Measurements from ENCODE around the gene FAM180A. TPM values are rescaled to one million over a fixed set of nuclear protein-coding genes. Genes with fewer than 3 reads are reported as not detected.

FAM180A gene
- total RNA-seq, 2 donors from 2014 or later = not detected

GRCh38 chr7:135769005-135769802 is 20.6 kb upstream of the FAM180A start:
- TF ChIP-seq CTCF (conservative IDR thresholded peaks at IDR 0.05) = no peak
- H3K9me3 ChIP-seq (ENCODE audit: control insufficient read depth, low read length) = no peaks in the 10 kb centered on the region
- Mint-ChIP-seq H3K4me3 (no peak overlapping the region), H3K36me3 (ENCODE audit: low read depth) (no peaks in the 10 kb centered on the region), H3K4me1 (peaks cover 53% of the 10 kb centered on the region), H3K27me3 (ENCODE audit: insufficient read depth) (peaks cover 18% of the 10 kb centered on the region), H3K9me3 (no peaks in the 10 kb centered on the region), H3K27ac (no peak overlapping the region)
- H3K27ac ChIP-seq (ENCODE audit: low read depth, low read length) = no peak overlapping the region
- peaks cover 5% of the 10 kb centered on the region for H3K4me1 ChIP-seq (ENCODE audit: control insufficient read depth, insufficient read depth, low read length)
- H3K36me3 ChIP-seq (ENCODE audit: control insufficient read depth, insufficient read depth, low read length) = no peaks in the 10 kb centered on the region
- H3K9ac ChIP-seq (ENCODE audit: extremely low read depth, low read length, poor library complexity, severe bottlenecking) = no peak overlapping the region
- 87% methylated on average over 6 to 7 of the region's 7 CpGs for WGBS, 2 experiments (ENCODE audit: insufficient coverage in 1 of 2, insufficient read length in 1 of 2)
- no peak overlapping the region for H3K4me3 ChIP-seq (ENCODE audit: low read length)
- H3K27me3 ChIP-seq (ENCODE audit: control insufficient read depth, insufficient read depth, low read length, poor library complexity, severe bottlenecking) = no peaks in the 10 kb centered on the region
- no peak for DNase-seq

- Mint-ChIP-seq H3K4me1 (peaks cover 46% of the 10 kb centered on the region), H3K4me3 (no peak overlapping the region), H3K36me3 (ENCODE audit: low read depth) (no peaks in the 10 kb centered on the region), H3K9me3 (no peaks in the 10 kb centered on the region), H3K27ac (no peak overlapping the region), H3K27me3 (ENCODE audit: insufficient read depth) (peaks cover 18% of the 10 kb centered on the region)
- TF ChIP-seq CTCF (conservative IDR thresholded peaks at IDR 0.05) = no peak
- WGBS, 2 experiments (ENCODE audit: insufficient coverage in 1 of 2, insufficient read length in 1 of 2) = 81 to 88% methylated on average over 3 to 4 of the region's 4 CpGs
- Histone ChIP-seq H3K4me3 (ENCODE audit: low read length) (no peak overlapping the region), H3K36me3 (ENCODE audit: control insufficient read depth, insufficient read depth, low read length) (no peaks in the 10 kb centered on the region), H3K4me1 (ENCODE audit: control insufficient read depth, insufficient read depth, low read length) (peaks cover 3% of the 10 kb centered on the region), H3K27ac (ENCODE audit: low read depth, low read length) (no peak overlapping the region), H3K9me3 (ENCODE audit: control insufficient read depth, low read length) (no peaks in the 10 kb centered on the region), H3K9ac (ENCODE audit: extremely low read depth, low read length, poor library complexity, severe bottlenecking) (no peak overlapping the region), H3K27me3 (ENCODE audit: control insufficient read depth, insufficient read depth, low read length, poor library complexity, severe bottlenecking) (no peaks in the 10 kb centered on the region)
- peak; percentile 49 for DNase-seq
These were observed 19.9 kb upstream of the FAM180A start for GRCh38 chr7:135768467-135768866.

GRCh38 chr7:135768064-135768463 is 19.5 kb upstream of the FAM180A start:
- Histone ChIP-seq H3K36me3 (ENCODE audit: control insufficient read depth, insufficient read depth, low read length) (no peaks in the 10 kb centered on the region), H3K27ac (ENCODE audit: low read depth, low read length) (no peak overlapping the region), H3K27me3 (ENCODE audit: control insufficient read depth, insufficient read depth, low read length, poor library complexity, severe bottlenecking) (no peaks in the 10 kb centered on the region), H3K4me1 (ENCODE audit: control insufficient read depth, insufficient read depth, low read length) (no peaks in the 10 kb centered on the region), H3K4me3 (ENCODE audit: low read length) (no peak overlapping the region), H3K9ac (ENCODE audit: extremely low read depth, low read length, poor library complexity, severe bottlenecking) (no peak overlapping the region), H3K9me3 (ENCODE audit: control insufficient read depth, low read length) (no peaks in the 10 kb centered on the region)
- DNase-seq = no peak
- 88 to 90% methylated on average over 2 to 3 of the region's 3 CpGs for WGBS, 2 experiments (ENCODE audit: insufficient coverage in 1 of 2, insufficient read length in 1 of 2)
- no peak for TF ChIP-seq CTCF (conservative IDR thresholded peaks at IDR 0.05)
- Mint-ChIP-seq H3K27me3 (ENCODE audit: insufficient read depth) (peaks cover 18% of the 10 kb centered on the region), H3K27ac (no peak overlapping the region), H3K36me3 (ENCODE audit: low read depth) (no peaks in the 10 kb centered on the region), H3K9me3 (no peaks in the 10 kb centered on the region), H3K4me1 (peaks cover 42% of the 10 kb centered on the region), H3K4me3 (no peak overlapping the region)
